Activated naive CD4-positive, alpha-beta T cell treated with anti-CD3 and anti-CD28 coated beads, Interleukin-2, amount 50 U/mL, for 72 hours (primary cell): ENCODE results near the gene POLD1. TPM values are rescaled to one million over a fixed set of nuclear protein-coding genes. Genes with fewer than 3 reads are reported as not detected.
A peak's percentile ranks its signal among the peaks of the same experiment; 100 is the strongest.

Experiments
- ATAC-seq, 2 donors: fragments of 150-1000 bp; cut with Tn5 transposase; 2 replicates each; pipeline ENCODE4 v1.10.0; 2021; ENCODE audit warnings: mild to moderate bottlenecking in 2 of 2, moderate library complexity in 2 of 2
- DNase-seq, 2 donors: peaks; one replicate each; pipeline ENCODE4 v3.0.0; 2021 to 2022; ENCODE audit warnings: low spot score in 2 of 2
- H3K27ac Mint-ChIP-seq, 2 donors: one replicate each; pipeline ENCODE4 v1.8.0; 2022; ENCODE audit warnings: mild to moderate bottlenecking in 2 of 2, mixed read lengths in 2 of 2
- H3K36me3 Mint-ChIP-seq, 2 donors: one replicate each; pipeline ENCODE4 v1.8.0; 2022; ENCODE audit warnings: mixed read lengths in 2 of 2
- H3K9me3 Mint-ChIP-seq, 2 donors: one replicate each; pipeline ENCODE4 v1.8.0; 2022; ENCODE audit warnings: mixed read lengths in 2 of 2
- total RNA-seq, 2 donors: library from RNA; stranded (reverse); gene quantifications; one replicate each; pipeline ENCODE4 v1.2.3, GENCODE V29; 2022

POLD1 gene
- total RNA-seq, 2 donors from 2014 or later, result 183 to 254 TPM

DNA sequence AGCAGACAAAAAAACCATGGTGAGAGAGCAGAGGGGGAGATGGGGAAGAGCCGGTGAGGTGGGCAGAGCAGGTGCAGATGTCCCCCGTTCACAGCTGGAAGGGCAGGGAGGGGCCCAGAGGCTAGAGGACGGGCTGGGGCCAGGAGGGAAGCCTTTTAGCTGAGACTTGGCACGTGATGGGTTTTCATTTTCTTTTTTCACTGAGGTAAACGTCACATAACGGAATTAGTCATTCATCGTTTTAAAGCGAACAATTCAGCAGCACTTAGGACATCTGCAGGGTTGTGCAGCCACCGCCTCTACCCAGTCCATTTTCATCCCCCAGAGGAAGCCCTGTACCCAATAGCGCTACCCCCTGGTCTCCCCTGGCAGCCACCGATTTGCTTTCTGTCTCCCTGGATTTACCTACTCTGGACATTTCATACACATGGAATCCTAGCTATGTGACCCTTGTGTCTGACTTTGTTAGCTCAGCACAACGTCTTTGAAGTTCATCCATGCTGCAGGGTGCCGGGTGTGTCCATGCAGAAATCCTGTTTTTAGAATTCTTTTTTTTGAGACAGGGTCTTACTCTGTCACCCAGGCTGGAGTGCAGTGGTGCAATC lies 76.1 kb downstream of the POLD1 start:
- Mint-ChIP-seq H3K27ac (peak overlapping the region in 1 of 2 donors; percentile 56), H3K9me3 (no peaks in the 10 kb centered on the region)
- peak; percentile 67 to 71 for ATAC-seq

DNA sequence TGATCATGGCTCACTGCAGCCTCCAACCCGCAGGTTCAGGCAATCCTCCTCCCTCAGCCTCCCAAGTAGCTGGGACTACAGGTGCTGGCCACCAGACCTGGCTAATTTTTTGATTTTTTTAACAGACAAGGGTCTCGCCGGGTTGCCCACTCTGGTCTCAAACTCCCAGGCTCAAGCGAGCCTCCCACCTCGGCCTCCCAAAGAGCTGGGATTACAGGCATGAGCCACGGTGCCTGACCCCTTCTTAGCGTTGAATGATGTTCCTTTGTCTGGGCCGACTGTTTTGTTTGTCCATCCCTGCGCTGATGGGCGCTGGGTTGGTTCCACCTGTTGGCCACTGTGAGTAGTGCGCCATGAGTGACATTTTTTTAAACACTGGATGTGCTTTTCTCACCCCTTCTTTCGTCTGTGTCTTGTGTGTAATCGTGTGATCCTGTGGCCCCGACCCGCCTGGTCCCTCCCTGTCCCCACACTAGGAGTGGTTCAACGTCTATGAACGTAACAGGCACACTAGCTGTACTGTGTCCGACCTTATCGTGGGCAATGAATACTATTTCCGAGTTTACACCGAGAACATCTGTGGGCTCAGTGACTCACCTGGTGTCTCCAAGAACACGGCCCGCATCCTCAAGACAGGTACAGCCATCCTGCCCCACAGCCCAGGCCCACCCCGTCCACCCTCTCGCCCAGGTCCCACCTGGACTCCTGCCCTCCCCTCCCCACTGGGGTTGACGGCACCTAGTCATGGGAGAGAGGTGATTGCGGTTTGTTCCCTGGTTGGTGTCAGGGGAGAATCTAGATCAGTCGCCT lies 77.1 kb downstream of the POLD1 start:
- Mint-ChIP-seq H3K27ac (no peak overlapping the region), H3K36me3 (no peaks in the 10 kb centered on the region), H3K9me3 (no peaks in the 10 kb centered on the region)
- ATAC-seq, result peak; percentile 77 to 84
- peak in 1 of 2 donors; percentile 68 for DNase-seq

More for the DNA sequence above, 76.1 kb downstream of the POLD1 start:
- H3K36me3 Mint-ChIP-seq, result no peaks in the 10 kb centered on the region
- DNase-seq, result no peak

DNA sequence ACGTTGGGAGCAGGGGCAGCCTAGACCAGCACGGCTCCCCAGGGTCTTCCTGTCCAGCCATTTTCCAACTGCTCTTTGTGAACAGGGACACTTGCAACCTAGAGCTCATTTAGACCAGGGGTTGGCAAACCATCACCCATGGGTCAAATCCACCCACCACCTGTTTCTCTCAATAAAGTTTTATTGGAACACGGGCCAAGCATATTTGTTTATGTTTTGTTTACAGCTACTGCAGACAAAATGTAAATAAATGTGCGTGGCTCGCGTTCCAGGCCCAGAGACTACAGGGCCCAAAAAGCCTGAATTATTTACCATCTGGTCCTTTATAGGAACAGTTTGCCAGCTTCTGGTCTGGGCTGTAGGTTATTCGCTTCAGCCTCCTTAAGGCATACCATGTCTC lies 78.8 kb downstream of the POLD1 start:
- no peak for DNase-seq
- Mint-ChIP-seq H3K36me3 (no peaks in the 10 kb centered on the region), H3K27ac (peak overlapping the region in 1 of 2 donors; percentile 12), H3K9me3 (no peaks in the 10 kb centered on the region)
- ATAC-seq, result no peak

DNA sequence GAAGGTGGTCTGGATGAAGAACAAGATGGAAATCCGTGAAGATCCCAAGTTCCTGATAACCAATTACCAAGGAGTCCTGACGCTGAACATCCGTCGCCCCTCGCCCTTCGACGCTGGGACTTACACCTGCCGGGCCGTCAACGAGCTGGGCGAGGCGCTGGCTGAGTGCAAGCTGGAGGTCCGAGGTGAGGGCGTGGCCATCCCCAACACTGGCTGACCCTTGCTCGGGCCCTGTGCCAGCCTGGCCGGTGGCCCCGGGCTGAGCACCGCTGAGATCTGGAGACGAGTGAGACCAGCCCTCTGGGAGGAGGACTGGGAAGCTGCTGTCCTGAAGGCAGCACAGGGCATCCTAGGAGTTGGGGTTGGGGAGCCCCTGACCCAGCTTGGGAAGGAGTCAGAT lies 80.2 kb downstream of the POLD1 start:
- Mint-ChIP-seq H3K27ac (no peak overlapping the region), H3K36me3 (no peaks in the 10 kb centered on the region), H3K9me3 (no peaks in the 10 kb centered on the region)
- DNase-seq, result no peak
- ATAC-seq, result no peak

DNA sequence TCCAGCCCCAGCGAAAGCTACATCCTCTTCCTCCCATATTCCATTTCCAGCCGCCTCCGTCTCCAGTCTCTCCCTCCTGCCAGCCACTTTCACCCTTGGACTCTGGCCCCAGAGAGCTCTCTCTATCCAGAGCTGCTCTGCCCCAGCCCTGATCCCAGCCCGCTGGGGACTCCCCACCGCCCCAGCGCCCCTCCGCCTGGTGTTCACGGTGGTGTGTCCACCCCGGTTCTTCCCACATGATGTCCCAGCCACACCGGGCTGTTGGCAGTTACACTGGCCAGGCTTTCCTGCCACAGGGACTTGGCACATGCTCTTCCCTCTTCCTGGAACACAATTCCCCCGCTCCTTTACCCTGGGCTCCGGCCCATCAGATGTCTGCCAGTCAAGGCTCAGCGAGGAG lies 80.9 kb downstream of the POLD1 start:
- Mint-ChIP-seq H3K9me3 (no peaks in the 10 kb centered on the region), H3K36me3 (no peaks in the 10 kb centered on the region), H3K27ac (no peak overlapping the region)
- DNase-seq (no peak), ATAC-seq (no peak)

DNA sequence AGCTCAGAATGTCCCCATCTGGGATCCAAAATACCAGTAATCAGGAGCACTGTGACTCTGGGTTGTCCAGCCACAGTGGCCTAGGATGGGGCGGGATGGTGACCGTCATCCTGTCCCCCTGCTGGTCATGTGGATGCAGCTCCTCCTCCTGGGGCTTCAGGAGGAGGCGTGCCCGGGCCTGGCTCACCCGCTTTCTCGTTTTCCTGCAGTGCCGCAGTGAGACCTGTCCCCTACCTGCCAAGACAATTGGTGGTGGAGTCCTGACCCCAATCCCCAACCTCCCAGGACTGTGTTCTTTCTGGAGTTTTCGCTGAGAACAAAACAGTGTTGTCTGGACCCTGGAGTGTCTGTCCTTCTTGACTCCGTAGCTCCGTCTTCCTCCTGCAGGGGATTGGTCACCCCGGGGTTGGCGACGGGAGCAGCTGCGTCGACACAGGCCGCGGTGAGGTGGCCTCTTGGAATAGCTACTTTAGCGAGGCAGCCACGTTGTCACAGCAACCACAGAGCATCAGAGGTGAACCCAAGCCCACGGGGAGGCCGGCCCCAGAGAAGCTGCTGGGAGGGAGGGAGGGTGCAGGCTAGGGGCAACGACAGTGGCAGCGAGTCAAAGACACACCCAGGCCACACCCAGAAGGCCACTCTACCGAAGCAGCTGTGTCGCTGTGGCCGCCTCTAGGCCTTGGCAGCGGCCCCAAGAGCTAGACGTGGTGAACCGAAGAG lies 82.0 kb downstream of the POLD1 start:
- Mint-ChIP-seq H3K36me3 (no peaks in the 10 kb centered on the region), H3K9me3 (no peaks in the 10 kb centered on the region), H3K27ac (no peak overlapping the region)
- ATAC-seq, result no peak
- DNase-seq, result no peak

DNA sequence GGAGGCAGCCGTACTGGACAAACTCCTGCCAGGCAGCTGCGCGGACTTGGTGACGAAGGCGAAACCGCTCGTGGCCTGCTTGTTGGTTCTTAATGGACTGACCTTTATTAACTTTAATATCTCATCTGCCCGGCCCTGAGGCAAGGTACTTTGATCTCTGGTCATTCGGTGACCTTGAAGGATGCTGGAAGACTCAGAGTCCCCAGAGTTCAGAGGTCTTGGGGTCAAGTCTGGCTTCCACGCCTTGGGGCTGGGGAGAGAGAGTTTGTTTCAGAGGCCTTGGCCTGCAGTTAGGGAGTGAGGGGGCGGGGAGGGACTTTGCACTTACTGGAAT lies 82.5 kb downstream of the POLD1 start:
- no peak overlapping the region for H3K27ac Mint-ChIP-seq
- DNase-seq (no peak), ATAC-seq (no peak)
- H3K9me3 Mint-ChIP-seq, result no peaks in the 10 kb centered on the region
- H3K36me3 Mint-ChIP-seq, result no peaks in the 10 kb centered on the region

DNA sequence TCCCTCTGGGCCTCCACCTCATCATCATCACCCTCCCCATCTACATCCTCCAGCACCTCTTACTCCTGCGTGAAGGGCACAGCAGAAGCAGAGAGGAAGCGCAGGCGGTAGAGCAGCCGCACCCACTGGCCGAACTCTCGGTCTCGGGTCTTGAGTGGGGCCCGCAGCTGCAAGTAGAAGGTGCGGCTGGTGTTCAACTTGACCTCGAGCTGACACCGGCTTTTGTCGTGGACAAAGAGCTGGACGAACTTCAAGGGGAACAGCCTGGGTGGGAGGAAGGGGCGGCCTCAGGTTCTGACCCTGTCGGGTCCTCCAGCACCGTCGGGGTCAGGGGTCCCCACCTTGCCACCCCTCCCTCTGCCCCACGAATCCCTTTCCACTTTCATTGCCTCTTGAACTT lies 83.4 kb downstream of the POLD1 start:
- DNase-seq (no peak), ATAC-seq (no peak)
- Mint-ChIP-seq H3K9me3 (no peaks in the 10 kb centered on the region), H3K27ac (no peak overlapping the region), H3K36me3 (no peaks in the 10 kb centered on the region)

Other genes with a start within 250 kb of the POLD1 start
- gene IZUMO2, start 221.1 kb upstream of the POLD1 start, total RNA-seq, result not detected
- gene MYH14, start 180.7 kb upstream of the POLD1 start, total RNA-seq, result not detected
- 10 to 100 TPM in 1 of 2 donors, 1 to 10 TPM in 1; 5.1 to 24.1 TPM for gene KCNC3, start 55.0 kb upstream of the POLD1 start, total RNA-seq
- 100 to 1,000 TPM in 1 of 2 donors, 10 to 100 TPM in 1; 90.8 to 166 TPM for gene NAPSA, start 18.7 kb upstream of the POLD1 start, total RNA-seq
- gene NR1H2, start 7.9 kb upstream of the POLD1 start, total RNA-seq, result 10 to 100 TPM; 51.1 to 61.2 TPM
- 1 to 10 TPM; 1.1 to 1.2 TPM for gene SPIB, start 34.6 kb downstream of the POLD1 start, total RNA-seq
- 1 to 10 TPM in 1 of 2 donors, under 1 TPM in 1; 0.91 to 1.9 TPM for gene MYBPC2, start 48.5 kb downstream of the POLD1 start, total RNA-seq
- gene EMC10, start 92.2 kb downstream of the POLD1 start, total RNA-seq, result 10 to 100 TPM; 27.3 to 45.5 TPM
- under 1 TPM; 0.60 to 0.96 TPM for gene GARIN5A, start 92.5 kb downstream of the POLD1 start, total RNA-seq
- 10 to 100 TPM; 27.6 to 29.5 TPM for gene JOSD2, start 126.8 kb downstream of the POLD1 start, total RNA-seq
- not detected for gene ASPDH, start 129.6 kb downstream of the POLD1 start, total RNA-seq
- not detected for gene LRRC4B, start 184.1 kb downstream of the POLD1 start, total RNA-seq